Embryonic facial prominence (tissue), 1 donor: ENCODE data around the gene DLX3.

ENCODE experiments used
- DNase-seq: peaks from one replicate; pipeline ENCODE4 v3.0.0-alpha.2; 2016; ENCODE audit errors: extremely low spot score

Gene DLX3

GRCh38 chr17:49992191-49992932 lies 2.7 kb downstream of the DLX3 start:
- no peak for DNase-seq

DNA sequence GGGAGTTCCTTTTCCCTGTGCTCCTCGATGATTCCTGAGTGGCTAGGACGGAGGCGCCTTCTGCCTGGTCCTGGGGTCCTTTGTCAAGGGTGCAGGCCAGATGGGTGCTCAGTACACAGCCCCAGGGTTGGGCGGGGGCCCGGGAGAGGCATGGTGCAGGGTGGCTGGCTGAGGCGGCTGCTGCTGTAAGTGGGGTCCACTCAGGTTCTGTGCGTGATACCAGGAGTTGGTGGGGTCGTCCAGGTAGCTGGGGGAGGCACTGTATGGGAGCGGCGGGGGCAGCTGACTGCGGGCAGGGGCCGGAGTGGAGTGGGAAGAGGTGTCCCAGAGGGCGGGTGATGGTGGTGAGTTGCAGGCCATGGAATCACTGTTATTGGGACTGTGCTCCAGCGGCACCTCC lies 3.6 kb downstream of the DLX3 start:
- no peak for DNase-seq

DNA sequence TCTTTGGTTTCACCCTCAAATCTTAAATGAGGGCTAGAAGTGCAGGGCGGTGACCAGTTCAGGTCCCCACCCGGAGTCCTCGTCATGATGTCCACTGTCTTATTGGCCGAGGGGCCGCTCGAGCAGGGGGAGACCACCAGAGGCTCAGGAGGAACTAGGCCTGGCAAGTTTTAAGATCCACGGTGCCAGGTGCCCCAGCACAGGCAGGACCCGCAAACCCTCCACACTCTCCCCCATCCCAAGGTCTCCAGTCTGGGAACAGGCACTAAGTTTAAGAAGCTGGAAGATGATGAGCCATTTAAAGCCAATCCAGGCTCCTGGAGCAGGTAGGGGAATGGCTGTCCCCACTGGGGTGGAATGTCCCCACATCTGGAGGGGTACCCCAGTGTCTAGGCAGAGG lies 4.1 kb downstream of the DLX3 start:
- no peak for DNase-seq

DNA sequence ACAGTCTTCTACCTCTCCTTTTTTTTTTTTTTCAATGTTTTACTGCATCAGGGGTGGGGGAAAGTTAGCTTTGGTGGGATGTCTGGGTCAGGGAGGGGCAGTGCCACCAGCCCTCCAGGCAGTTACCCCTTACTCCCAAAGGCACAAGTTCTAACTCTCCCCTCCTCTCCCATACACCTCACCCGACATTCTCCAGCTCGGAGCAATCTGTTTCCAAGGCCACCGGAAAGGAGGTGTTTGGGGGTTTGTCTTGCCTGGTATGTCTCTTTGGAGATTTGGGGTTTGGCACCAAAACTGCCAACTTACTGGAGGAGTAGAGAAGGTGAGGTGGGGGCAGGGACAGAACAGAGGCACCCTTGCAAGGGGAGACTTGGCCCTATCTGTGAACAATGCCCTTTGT lies 4.7 kb downstream of the DLX3 start:
- DNase-seq, result no peak

DNA sequence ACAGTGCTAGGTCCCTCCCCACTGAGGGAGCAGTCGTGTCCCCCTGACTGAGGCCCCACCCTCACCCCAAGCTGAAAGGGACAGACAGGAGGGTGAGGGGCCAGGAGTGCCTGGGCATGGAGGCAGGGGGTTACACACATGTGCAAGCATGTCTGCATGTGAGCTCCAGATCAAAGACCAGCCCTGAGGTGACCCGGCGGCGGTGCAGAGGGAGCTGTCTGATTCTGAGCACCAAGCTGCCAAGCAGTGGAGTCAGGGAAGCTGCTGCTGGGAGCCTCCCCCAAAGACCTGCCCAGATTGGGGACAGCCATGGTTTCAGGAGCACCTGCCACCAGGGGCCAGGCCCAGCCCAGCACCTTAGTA lies 5.5 kb downstream of the DLX3 start:
- no peak for DNase-seq

DNA sequence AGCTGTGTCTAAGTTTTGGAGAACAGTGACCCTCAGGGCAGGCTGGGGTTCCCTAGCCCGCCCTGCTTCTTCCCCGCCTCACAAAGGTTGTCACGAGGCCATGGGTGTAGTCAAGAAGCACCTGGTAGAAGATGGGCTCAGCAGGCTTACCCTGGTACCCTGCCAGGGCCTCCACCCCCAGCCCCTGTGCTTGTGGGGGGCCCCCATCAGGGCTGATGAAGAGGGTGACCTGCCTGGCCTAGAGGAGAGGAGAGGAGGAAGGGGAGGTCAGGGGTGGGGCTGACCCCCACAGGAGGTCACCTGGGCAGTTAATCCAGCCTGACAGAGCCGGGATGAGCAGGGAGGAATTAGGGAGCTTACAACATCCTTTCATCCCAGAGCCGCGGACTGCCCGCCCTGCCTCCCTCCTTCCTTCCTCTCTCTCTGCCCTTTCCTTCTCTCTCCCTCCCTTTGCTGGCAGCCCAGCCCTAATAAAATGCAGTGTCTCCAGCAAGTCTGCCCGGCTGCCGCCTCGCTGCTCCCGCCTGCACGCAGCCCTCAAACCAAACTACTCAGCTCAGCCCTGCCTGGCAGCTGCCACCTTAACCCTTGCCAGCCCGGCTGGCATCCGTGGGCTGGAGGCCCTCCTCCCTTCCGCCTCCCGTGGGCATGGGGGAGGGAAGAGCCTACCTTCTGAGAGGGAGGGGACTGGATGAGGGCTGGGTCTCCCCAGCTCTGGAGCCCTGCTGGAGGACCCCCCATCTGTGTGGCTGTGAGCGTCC lies 7.2 kb downstream of the DLX3 start:
- no peak for DNase-seq

GRCh38 chr17:49987290-49987585 lies 7.8 kb downstream of the DLX3 start:
- DNase-seq, result no peak

- no peak for DNase-seq
These were observed 8.4 kb downstream of the DLX3 start for GRCh38 chr17:49986396-49987289.

GRCh38 chr17:49985310-49985990 lies 9.6 kb downstream of the DLX3 start:
- DNase-seq, result no peak

DNA sequence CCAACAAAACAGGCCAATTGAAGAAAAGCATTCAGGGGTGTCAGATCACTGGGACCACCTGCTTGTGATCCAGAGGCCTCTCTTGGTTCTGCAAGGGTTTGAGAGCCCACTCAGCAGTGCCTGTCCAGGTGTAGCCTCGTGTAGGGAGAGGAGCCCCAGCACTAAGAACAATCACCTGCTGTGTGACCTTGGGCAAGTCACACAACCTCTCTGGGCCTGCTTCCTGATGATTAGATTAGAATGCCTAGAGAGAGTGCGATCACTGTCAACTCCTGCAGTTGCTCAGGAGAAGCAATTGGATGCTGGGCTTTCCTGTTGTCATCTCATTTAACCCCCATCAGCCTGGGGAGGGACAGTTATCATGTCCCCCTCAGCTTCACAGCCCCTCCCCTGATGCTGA lies 10.2 kb downstream of the DLX3 start:
- DNase-seq, result no peak

GRCh38 chr17:49984283-49984682 lies 10.7 kb downstream of the DLX3 start:
- no peak for DNase-seq

DNA sequence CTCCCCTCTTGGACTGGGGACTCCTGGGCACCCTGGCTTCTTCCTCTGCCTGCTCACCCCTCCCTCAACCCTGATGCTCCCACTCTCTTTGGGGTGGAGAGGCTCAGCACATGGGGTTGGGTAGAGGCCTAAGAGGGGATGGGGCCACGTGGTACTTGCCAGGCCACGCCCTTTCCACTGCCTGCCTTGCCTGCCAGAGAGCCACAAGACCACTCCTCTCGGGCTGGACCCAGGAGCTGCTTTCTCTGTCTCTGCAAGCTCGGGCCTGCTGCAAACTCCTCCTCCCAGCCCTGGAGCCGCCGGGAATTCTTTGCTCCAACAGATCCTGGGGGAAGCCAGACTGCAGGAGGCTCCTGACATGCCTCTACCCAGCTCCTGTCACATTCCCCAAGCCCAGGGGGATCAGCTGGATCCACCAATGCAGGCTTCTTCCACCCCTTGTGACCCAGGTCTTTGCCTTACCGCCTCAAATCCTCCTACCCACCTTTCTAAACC lies 14.3 kb downstream of the DLX3 start:
- no peak for DNase-seq

GRCh38 chr17:49979748-49980479 lies 15.1 kb downstream of the DLX3 start:
- no peak for DNase-seq

DNA sequence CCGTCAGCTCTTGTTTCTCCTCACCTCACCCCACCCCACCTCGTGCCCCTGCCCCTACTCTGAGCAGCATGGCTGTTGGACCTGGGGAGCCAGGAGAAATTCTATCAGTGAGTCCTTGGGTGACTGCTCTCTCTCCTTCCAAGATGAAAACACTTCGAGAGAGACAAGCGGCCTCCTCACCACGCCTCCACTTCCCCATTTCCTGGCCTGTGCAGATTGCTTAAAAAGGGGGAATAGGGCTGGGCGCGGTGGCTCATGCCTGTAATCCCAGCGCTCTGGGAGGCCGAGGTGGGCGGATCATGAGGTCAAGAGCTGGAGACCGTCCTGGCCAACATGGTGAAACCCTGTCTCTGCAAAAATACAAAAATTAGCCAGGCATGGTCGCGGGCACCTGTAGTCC lies 16.5 kb downstream of the DLX3 start:
- no peak for DNase-seq

DNA sequence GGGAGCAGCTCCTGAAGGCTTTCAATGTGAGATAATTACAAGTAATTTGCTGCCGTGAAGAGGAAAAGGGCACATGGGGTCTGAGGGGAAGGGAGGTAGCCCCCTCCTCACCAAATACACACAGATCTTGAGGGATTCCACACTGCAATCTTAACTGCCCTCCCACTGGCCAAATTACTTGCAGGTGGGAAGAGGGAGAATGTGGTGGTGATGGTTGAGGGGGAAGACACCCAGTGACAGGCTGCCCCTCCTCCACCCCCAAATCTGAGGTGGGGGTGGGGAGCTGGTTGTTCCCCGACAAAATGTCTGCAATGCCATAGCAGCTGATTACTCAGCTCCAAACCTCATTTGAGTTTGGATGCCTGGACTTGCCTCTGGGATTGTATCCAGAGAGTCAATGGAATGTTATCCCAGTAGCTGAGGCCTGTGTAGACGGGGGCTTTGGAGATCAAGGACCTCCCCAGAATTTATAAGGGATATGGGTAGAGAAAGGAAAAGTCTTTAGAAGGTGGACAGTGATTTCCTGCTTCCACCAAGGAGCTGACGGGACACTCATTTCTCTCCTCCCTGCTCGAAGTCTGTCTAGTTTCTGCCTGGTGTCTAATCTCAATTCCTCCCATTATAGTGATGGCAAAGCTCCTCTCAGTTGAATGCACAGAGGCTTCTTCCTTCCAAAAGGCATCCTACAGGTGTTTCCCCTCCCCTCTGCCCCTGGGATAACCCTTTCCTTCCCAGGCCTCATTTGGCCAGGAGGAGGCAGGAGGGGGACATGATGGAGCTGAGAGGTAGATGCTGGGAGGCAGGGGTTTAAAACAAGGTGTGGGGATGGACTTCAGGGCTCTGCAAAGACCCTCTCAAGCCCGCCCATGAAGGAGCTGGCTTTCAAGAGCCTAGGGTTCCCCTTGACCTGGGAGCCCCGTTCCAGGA lies 17.3 kb downstream of the DLX3 start:
- DNase-seq, result no peak

DNA sequence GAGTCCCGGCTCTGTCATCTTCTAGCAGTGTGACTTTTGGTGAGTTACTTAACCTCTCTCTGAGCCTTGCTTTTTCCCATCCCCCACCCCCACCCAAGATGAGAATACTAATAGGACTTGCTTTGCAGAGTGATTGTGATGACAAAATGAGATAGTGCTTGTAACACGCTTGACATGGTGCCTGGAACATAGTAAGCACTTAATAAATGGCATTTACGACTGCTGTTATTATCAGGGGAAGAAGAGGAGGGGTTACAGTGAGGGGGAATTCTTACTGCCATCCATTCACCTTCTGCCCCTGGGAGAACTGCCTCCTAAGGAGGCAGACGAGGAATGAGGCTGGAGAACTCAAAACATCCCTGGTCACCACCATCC lies 18.2 kb downstream of the DLX3 start:
- no peak for DNase-seq

- DNase-seq, result no peak
These were observed 18.7 kb downstream of the DLX3 start for GRCh38 chr17:49976163-49976827.

DNA sequence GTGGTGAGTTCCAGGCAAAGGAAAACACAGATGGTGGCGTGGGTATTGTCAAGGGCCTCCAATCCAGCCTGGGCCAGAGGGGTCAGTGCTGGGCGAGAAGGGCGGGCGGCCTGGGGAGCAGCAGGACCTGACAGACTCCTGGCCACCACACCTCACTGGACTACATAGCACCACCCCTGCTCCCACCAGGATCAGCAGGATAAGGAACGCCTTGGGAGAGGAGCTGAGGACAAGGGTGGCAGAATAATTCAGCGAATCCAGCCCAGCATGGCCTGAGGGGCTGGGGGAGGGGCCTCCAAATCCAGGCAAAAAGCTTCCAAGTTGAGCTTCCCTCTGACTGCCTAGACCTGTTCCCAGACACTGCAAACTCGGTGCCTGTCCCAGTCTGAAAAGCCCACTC lies 19.5 kb downstream of the DLX3 start:
- DNase-seq, result no peak

- no peak for DNase-seq
These were observed 21.8 kb downstream of the DLX3 start for GRCh38 chr17:49973271-49973615.
